H1 (cell line): Measurements from ENCODE around the gene TMX2.

Source experiments
- EGR1 ChIP-seq: IDR thresholded peaks from 2 replicates; pipeline ENCODE4 v1.6.1; 2011; ENCODE audit warnings: low read depth, low read length, borderline replicate concordance
- POLR2A ChIP-seq, 2 experiments: IDR thresholded peaks; 1 replicate in 1 of 2; 2 replicates in 1 of 2; pipeline ENCODE4 v1.6.1; 2011; ENCODE audit warnings: low read depth in 2 of 2, low read length in 2 of 2, mild to moderate bottlenecking in 2 of 2; ENCODE audit errors: control extremely low read depth in 1 of 2
- SUZ12 ChIP-seq: fragments of 200-600 bp; sonication (generic); IDR thresholded peaks from 2 replicates; pipeline ENCODE4 v1.6.1; 2012; ENCODE audit warnings: mild to moderate bottlenecking, inconsistent platforms, low read length, moderate library complexity, mixed read lengths
- TF ChIP-seq, protein P1 (sequence below), 3 experiments: IDR thresholded peaks; 1 replicate in 2 of 3; 2 replicates in 1 of 3; pipeline versions ENCODE4 v1.5.1 to v1.6.1; 2011; ENCODE audit warnings: low read length in 3 of 3, mild to moderate bottlenecking in 3 of 3, inconsistent platforms in 2 of 3, low read depth in 1 of 3, moderate library complexity in 1 of 3; ENCODE audit not compliant: insufficient read depth in 1 of 3; ENCODE audit errors: control extremely low read depth in 1 of 3
- TF ChIP-seq, protein P2 (sequence below): IDR thresholded peaks from 2 replicates; pipeline ENCODE4 v1.6.1; 2012; ENCODE audit warnings: low read length, inconsistent platforms

DNA sequence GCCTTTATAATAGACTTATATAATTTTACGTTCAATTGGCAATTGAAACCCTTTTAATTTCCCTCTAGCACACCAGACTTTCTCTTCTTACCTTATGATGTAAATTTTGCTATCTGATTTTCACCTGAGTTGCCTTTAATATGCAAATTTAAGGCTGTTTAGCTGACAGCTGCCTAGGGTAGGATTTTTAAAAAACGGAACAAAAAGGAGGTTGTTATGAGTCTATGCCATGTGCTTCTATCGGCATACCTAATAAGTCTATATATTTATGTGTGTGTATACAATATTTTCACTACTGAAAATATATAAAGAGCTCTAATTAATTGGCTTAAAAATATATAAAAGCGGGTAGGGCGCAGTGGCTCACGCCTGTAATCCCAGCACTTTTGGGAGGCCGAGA is 17.1 kb downstream of the TMX2 start:
- TF ChIP-seq POLR2A (IDR thresholded peaks at IDR 0.05; ENCODE audit: control extremely low read depth in 1 of 2, low read depth in 2 of 2, low read length in 2 of 2) (no peak), EGR1 (no peak), SUZ12 (no peak)
- TF ChIP-seq, protein P1, sequence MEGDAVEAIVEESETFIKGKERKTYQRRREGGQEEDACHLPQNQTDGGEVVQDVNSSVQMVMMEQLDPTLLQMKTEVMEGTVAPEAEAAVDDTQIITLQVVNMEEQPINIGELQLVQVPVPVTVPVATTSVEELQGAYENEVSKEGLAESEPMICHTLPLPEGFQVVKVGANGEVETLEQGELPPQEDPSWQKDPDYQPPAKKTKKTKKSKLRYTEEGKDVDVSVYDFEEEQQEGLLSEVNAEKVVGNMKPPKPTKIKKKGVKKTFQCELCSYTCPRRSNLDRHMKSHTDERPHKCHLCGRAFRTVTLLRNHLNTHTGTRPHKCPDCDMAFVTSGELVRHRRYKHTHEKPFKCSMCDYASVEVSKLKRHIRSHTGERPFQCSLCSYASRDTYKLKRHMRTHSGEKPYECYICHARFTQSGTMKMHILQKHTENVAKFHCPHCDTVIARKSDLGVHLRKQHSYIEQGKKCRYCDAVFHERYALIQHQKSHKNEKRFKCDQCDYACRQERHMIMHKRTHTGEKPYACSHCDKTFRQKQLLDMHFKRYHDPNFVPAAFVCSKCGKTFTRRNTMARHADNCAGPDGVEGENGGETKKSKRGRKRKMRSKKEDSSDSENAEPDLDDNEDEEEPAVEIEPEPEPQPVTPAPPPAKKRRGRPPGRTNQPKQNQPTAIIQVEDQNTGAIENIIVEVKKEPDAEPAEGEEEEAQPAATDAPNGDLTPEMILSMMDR (IDR thresholded peaks at IDR 0.05; ENCODE audit: control extremely low read depth in 1 of 3, insufficient read depth in 1 of 3, low read depth in 1 of 3, low read length in 3 of 3) = no peak
- TF ChIP-seq, protein P2, sequence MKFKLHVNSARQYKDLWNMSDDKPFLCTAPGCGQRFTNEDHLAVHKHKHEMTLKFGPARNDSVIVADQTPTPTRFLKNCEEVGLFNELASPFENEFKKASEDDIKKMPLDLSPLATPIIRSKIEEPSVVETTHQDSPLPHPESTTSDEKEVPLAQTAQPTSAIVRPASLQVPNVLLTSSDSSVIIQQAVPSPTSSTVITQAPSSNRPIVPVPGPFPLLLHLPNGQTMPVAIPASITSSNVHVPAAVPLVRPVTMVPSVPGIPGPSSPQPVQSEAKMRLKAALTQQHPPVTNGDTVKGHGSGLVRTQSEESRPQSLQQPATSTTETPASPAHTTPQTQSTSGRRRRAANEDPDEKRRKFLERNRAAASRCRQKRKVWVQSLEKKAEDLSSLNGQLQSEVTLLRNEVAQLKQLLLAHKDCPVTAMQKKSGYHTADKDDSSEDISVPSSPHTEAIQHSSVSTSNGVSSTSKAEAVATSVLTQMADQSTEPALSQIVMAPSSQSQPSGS = no peak
